ENCODE data around the gene TMPRSS6. TPM values are rescaled to one million over a fixed set of nuclear protein-coding genes. Genes with fewer than 3 reads are reported as not detected.

TMPRSS6 gene
- total RNA-seq, 2 donors from 2014 or later, result 0.22 to 0.31 TPM

DNA sequence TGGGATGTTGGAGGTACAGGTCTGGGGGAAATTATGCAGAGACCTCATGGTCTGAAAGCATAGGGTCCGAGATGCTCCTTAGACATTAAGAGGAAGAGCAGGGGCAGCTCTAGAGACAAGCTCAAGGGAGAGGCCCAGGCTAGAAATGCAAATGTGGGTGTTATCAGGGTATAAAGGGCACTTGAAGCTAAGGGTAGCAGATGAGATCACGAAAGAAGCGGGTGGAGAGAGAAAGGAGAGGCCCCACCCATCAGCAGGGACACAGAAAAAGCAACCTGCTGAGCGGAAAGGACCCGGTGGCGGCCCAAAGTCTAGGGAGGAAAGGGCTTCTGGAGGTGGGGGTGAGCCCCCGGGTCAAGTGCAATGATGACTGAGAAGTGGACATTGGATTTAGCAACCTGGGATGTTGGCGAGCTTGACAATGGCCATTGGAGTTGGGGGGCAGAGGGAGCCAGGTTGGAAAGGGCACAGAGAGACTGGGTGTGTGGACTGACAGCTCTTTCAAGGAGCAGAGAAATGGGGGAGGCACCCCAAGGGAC is 8.9 kb downstream of the TMPRSS6 start:
- no peak overlapping the region for H3K27ac ChIP-seq (ENCODE audit: low read depth, low read length)
- Mint-ChIP-seq H3K27ac (no peak overlapping the region), H3K4me3 (no peak overlapping the region), H3K27me3 (ENCODE audit: insufficient read depth) (peaks cover 15% of the 10 kb centered on the region), H3K4me1 (peaks cover 13% of the 10 kb centered on the region), H3K9me3 (no peaks in the 10 kb centered on the region), H3K36me3 (ENCODE audit: low read depth) (no peaks in the 10 kb centered on the region)
- no peak overlapping the region for H3K4me3 ChIP-seq (ENCODE audit: low read length)
- TF ChIP-seq, protein P1, sequence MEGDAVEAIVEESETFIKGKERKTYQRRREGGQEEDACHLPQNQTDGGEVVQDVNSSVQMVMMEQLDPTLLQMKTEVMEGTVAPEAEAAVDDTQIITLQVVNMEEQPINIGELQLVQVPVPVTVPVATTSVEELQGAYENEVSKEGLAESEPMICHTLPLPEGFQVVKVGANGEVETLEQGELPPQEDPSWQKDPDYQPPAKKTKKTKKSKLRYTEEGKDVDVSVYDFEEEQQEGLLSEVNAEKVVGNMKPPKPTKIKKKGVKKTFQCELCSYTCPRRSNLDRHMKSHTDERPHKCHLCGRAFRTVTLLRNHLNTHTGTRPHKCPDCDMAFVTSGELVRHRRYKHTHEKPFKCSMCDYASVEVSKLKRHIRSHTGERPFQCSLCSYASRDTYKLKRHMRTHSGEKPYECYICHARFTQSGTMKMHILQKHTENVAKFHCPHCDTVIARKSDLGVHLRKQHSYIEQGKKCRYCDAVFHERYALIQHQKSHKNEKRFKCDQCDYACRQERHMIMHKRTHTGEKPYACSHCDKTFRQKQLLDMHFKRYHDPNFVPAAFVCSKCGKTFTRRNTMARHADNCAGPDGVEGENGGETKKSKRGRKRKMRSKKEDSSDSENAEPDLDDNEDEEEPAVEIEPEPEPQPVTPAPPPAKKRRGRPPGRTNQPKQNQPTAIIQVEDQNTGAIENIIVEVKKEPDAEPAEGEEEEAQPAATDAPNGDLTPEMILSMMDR (conservative IDR thresholded peaks at IDR 0.05), result no peak
- no peak overlapping the region for H3K9ac ChIP-seq (ENCODE audit: extremely low read depth, low read length, poor library complexity, severe bottlenecking)
- no peaks in the 10 kb centered on the region for H3K4me1 ChIP-seq (ENCODE audit: control insufficient read depth, insufficient read depth, low read length)
- no peak for DNase-seq
- H3K27me3 ChIP-seq (ENCODE audit: control insufficient read depth, insufficient read depth, low read length, poor library complexity, severe bottlenecking), result no peaks in the 10 kb centered on the region
- WGBS, 2 experiments (ENCODE audit: insufficient coverage in 1 of 2, insufficient read length in 1 of 2), result 78 to 93% methylated on average over 5 to 8 of the region's 8 CpGs
- H3K9me3 ChIP-seq (ENCODE audit: control insufficient read depth, low read length), result no peaks in the 10 kb centered on the region
- no peaks in the 10 kb centered on the region for H3K36me3 ChIP-seq (ENCODE audit: control insufficient read depth, insufficient read depth, low read length)

DNA sequence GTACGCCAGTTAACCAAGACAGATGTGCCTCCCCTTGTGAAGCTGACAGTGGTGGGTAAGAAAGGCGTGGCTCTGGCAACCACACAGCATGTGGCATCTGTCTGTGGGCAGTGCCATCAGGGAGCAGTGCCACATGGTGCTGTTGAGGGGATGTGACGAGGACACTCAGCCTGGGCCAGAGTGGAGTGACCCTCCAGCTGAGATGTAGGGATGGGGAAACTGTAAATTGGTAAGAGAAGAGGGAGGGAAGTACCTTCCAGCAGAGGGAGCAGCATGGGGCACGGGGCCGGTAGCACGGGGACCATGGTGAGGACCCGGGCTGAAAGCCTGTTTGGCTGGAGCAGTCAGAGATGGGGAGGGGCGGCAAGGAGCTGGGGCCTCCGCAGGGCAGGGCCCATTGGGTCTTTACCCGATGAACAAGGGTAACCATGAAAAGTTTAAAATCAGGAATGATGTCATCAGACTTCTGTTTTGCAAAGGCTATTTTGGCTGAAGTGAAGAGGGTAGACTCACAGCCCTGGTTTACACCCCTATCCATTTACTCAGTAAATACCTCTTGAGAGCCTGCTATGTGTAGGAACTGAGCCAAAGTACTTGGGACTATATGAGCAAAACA is 10.4 kb downstream of the TMPRSS6 start:
- no peak overlapping the region for H3K27ac ChIP-seq (ENCODE audit: low read depth, low read length)
- Mint-ChIP-seq H3K4me1 (peaks cover 13% of the 10 kb centered on the region), H3K36me3 (ENCODE audit: low read depth) (no peaks in the 10 kb centered on the region), H3K27me3 (ENCODE audit: insufficient read depth) (peaks cover 15% of the 10 kb centered on the region), H3K27ac (no peak overlapping the region), H3K4me3 (no peak overlapping the region), H3K9me3 (no peaks in the 10 kb centered on the region)
- H3K4me3 ChIP-seq (ENCODE audit: low read length), result no peak overlapping the region
- WGBS, 2 experiments (ENCODE audit: insufficient coverage in 1 of 2, insufficient read length in 1 of 2), result 74 to 76% methylated on average over 8 to 10 of the region's 10 CpGs
- no peaks in the 10 kb centered on the region for H3K36me3 ChIP-seq (ENCODE audit: control insufficient read depth, insufficient read depth, low read length)
- H3K27me3 ChIP-seq (ENCODE audit: control insufficient read depth, insufficient read depth, low read length, poor library complexity, severe bottlenecking), result no peaks in the 10 kb centered on the region
- no peaks in the 10 kb centered on the region for H3K4me1 ChIP-seq (ENCODE audit: control insufficient read depth, insufficient read depth, low read length)
- no peak overlapping the region for H3K9ac ChIP-seq (ENCODE audit: extremely low read depth, low read length, poor library complexity, severe bottlenecking)
- peak; percentile 79 for DNase-seq
- TF ChIP-seq, protein P1 (conservative IDR thresholded peaks at IDR 0.05), result peak; percentile 70
- no peaks in the 10 kb centered on the region for H3K9me3 ChIP-seq (ENCODE audit: control insufficient read depth, low read length)

DNA sequence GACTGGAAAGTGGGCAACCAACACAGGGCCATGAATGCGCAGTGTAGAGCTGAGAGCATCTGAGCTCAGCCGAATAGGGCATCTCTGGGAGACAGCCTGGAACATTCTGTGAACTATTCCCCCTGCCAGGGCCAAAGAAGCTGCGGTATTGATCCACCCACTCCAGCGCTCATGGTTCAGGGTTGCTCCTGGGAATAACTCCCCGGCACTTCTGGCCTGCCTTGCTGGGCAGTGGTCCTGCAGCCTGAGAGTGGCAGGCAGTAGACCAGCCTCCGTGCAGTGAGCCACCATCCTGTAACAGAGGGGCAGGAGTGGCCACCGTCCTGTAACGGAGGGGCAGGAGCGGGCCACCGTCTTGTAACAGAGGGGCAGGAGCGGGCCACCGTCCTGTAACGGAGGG is 12.2 kb downstream of the TMPRSS6 start:
- no peaks in the 10 kb centered on the region for H3K36me3 Mint-ChIP-seq (ENCODE audit: low read depth)
- Histone ChIP-seq H3K4me1 (ENCODE audit: control insufficient read depth, insufficient read depth, low read length) (no peaks in the 10 kb centered on the region), H3K36me3 (ENCODE audit: control insufficient read depth, insufficient read depth, low read length) (no peaks in the 10 kb centered on the region), H3K4me3 (ENCODE audit: low read length) (no peak overlapping the region), H3K9me3 (ENCODE audit: control insufficient read depth, low read length) (no peaks in the 10 kb centered on the region), H3K9ac (ENCODE audit: extremely low read depth, low read length, poor library complexity, severe bottlenecking) (no peak overlapping the region), H3K27me3 (ENCODE audit: control insufficient read depth, insufficient read depth, low read length, poor library complexity, severe bottlenecking) (no peaks in the 10 kb centered on the region), H3K27ac (ENCODE audit: low read depth, low read length) (no peak overlapping the region)
- TF ChIP-seq, protein P1 (conservative IDR thresholded peaks at IDR 0.05), result no peak
- H3K27me3 Mint-ChIP-seq (ENCODE audit: insufficient read depth), result peaks cover 14% of the 10 kb centered on the region
- no peak overlapping the region for H3K27ac Mint-ChIP-seq
- H3K4me3 Mint-ChIP-seq, result peak overlapping the region; percentile 47
- H3K4me1 Mint-ChIP-seq, result peaks cover 13% of the 10 kb centered on the region
- no peak for DNase-seq
- WGBS, 2 experiments (ENCODE audit: insufficient coverage in 1 of 2, insufficient read length in 1 of 2), result 76 to 79% methylated on average over 3 to 10 of the region's 13 CpGs
- H3K9me3 Mint-ChIP-seq, result no peaks in the 10 kb centered on the region

Data from endodermal cell (in vitro differentiated cells).